ENCODE results near the gene SLC12A6.
"Not testable (repeated sequence)": the region's sequence is repeated elsewhere in the genome, so short reads cannot be mapped to it uniquely, and the experiment has no call there.

The SLC12A6 gene

GRCh38 chr15:34355241-34355640 is 17.7 kb upstream of the SLC12A6 start:
- no peak for DNase-seq

- no peak for DNase-seq
These were observed 16.7 kb upstream of the SLC12A6 start for GRCh38 chr15:34354286-34354685.

DNA sequence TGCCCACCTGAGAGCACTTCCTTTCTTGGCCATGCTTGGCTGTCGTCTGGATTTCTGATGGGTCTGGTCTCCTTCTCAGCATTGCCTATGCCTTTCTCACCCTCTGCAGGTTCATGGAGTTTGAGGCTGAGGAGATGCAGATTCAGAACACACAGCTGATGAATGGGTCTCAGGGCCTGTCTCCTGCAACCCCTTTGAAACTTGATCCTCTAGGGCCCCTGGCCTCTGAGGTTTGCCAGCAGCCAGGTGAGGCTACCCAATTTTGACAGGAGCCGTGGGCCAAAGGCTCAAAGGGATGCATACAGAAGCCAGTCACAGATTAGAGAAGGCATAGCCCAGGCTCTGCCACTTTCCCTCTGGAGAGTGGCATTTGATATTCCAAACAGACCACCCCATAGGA is 16.0 kb upstream of the SLC12A6 start:
- no peak for DNase-seq

DNA sequence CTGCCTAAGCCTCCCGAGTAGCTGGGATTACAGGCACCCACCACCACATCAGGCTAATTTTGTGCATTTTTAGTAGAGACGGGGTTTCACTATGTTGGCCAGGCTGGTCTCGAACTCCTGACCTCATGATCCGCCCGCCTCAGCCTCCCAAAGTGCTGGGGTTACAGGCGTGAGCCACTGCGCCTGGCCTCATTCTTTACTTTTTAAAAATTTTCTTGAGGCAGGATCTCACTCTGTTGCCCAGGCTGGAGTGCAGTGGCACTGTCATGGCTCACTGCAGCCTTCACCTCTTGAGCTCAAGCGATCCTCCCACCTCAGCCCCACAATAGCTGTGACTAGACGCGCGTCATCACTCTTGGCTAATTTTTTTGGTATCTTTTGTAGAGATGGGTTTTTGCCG is 15.4 kb upstream of the SLC12A6 start:
- not testable (repeated sequence) for DNase-seq

- DNase-seq, result no peak
These were observed 12.2 kb upstream of the SLC12A6 start for GRCh38 chr15:34349769-34350168.

DNA sequence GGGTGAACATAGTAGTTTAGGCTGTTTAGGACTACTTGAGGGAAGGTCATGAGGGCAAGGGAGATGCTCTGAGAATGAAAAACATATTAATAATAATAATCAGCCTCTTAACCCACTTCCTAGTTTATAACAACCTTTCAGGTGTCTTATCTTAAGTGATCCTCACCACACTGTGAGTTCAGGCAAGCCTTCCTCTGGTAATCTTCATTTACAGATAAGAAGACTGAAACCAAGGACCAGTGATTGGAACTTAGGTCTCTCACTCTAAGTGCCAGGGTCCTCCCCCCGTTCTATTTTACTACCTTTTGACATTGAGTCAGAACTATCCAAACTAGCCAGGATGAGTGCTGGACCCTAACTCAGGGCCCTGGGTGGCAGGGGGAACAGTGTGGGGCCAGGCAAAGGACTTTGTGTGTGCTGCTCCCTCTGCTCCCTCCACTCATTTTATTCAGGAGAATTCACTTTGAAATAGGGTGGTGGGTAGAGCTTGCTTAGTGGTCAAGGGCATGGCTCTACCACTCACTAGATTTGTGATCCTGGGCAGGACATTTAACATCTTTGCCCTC is 11.2 kb upstream of the SLC12A6 start:
- DNase-seq, result no peak

DNA sequence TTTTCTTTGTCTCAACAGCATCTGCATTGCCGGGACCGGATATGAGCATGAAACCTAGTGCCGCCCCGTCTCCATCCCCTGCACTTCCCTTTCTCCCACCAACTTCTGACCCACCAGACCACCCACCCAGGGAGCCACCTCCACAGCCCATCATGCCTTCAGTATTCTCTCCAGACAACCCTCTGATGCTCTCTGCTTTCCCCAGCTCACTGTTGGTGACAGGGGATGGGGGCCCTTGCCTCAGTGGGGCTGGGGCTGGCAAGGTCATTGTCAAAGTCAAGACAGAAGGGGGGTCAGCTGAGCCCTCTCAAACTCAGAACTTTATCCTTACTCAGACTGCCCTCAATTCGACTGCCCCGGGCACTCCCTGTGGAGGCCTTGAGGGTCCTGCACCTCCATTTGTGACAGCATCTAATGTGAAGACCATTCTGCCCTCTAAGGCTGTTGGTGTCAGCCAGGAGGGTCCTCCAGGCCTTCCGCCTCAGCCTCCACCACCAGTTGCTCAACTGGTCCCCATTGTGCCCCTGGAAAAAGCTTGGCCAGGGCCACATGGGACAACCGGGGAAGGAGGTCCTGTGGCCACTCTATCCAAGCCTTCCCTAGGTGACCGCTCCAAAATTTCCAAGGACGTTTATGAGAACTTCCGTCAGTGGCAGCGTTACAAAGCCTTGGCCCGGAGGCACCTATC is 10.5 kb upstream of the SLC12A6 start:
- DNase-seq, result no peak

DNA sequence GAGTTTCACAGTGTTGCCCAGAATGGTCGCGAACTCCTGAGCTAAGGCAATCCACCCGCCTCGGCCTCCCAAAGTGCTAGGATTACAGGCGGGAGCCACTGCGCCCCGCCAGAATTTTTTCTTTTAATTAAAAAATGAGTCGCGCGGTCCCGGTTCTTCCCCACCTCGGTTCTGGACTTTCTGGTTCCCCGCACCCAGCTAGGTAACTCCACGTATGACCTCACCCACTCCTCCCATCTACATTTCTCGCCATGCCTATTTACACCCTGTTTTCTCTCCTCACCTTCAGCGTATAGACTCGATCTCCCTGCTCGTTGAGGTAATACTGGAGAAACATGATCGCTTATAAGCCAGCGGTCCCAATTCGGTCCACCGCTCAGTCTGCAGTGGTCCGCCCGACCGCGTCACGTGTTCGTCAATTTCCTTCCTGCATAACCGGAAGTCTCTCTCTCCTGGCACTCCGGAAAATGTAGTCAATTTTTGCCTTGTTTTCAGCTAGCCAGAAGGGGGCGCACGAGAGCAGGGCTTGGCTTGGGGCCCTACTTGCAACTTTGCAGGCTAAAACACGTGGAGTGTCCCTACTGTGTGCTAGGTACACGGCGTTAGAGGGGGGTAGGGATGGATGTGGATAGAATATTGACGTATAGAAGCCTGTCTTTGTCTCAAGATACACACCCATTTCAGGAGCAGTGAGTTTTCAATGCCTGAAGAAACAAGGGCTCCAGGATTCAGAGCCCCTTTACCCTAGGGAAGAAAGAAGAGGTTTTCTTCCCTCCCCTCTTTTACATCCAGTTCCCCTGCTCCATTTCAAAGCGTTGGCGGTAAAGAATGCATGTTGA is 5.4 kb upstream of the SLC12A6 start, which contains the start of the genes NOP10 and NUTM1:
TSS of gene NOP10 (minus strand) at position 400 of the 839 bp plus-strand sequence. CDS start at position 337, 63 bp downstream.
TSS of gene NUTM1 (plus strand) at position 579 of the 839 bp plus-strand sequence. CDS start 382 bp downstream, outside the sequence.
- DNase-seq, result peak; percentile 91

DNA sequence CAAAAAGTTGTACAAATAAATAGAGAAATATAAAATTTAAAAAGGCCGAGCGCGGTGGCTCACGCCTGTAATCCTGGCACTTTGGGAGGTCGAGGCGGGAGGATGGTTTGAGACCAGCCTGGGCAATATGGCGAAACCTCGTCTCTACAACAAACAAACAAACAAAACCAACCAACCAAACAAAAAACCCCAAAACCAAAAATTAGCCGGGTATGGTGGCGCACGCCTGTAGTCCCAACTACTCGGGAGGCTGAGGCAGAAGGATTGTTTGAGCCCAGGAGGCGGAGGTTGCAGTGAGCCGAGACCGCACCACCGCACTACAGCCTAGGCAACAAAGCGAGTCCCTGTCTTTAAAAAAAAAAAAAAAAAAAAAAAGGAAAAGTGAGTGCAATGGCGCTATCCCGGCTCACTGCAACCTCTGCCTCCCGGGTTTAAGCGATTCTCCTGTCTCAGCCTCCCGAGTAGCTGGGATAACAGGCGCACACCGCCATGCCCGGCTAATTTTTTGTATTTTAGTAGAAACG is 4.7 kb upstream of the SLC12A6 start:
- DNase-seq, result not testable (repeated sequence)

- no peak for DNase-seq
These were observed 4.0 kb upstream of the SLC12A6 start for GRCh38 chr15:34341381-34342212.

GRCh38 chr15:34339946-34340345 is 2.4 kb upstream of the SLC12A6 start:
- DNase-seq, result no peak

- DNase-seq, result no peak
These were observed 766 bp upstream of the SLC12A6 start for GRCh38 chr15:34338347-34338746.

DNA sequence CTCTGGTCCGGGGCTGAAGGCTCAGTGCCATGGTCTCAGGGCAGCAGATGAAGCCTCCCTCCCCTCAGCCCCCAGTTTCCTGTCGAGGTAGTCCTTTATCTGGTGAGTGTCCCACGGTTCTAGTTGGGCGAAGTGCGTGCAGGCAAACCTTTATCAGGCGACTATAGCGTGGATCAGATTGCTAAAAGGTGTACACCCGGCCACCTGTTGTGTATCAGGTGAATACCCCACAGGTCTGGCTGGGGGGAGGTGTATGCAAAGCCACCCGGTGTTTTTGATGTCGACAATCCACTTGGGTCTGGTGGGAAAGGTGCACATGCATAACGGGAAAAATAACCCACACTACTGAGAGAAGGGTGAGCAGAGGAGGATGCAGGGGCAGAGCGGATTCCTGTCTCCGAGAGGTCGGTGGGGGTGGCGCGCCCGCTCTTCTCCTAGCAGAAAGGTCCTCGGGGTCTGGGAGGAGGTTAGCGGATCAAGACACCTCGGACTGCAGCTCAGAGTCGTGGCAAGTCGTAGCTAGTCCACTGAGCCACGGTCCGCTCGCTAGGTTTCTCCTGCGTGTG is 507 bp downstream of the SLC12A6 start:
- no peak for DNase-seq

DNA sequence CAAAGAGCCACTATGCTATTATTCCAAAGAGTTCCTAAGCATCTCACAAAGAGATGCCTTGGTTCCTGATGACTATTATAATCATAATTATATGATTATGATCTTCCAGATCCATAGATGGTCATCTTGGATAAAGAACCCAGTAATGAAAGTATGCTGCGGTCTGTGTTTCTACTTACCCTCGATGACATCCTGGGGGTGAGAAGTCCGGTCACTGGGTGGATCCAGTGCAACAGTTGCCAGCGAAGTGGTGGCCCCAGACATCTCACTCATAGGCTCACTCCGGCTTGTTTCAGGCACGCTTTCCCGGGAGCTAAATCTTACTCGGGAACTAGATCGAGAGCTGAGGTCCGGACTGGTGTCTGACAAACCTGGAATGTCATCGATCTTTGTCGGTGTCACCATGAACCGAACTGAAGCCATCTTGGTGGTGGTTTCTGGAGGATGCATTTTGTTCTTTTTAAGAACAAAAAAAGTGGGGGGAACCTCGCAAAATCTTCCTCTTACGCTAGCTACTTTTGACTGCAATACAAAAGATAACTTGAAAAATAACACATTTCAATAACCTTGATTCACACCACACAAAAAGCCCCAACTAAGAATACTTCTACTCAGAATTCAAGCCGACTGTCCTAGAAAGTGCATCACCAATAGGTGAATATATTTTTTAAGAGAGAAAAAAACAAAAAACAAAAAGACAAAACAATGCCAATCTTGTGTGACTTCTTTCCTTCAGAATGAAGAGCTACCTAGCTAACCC is 1.2 kb downstream of the SLC12A6 start:
- DNase-seq, result no peak

DNA sequence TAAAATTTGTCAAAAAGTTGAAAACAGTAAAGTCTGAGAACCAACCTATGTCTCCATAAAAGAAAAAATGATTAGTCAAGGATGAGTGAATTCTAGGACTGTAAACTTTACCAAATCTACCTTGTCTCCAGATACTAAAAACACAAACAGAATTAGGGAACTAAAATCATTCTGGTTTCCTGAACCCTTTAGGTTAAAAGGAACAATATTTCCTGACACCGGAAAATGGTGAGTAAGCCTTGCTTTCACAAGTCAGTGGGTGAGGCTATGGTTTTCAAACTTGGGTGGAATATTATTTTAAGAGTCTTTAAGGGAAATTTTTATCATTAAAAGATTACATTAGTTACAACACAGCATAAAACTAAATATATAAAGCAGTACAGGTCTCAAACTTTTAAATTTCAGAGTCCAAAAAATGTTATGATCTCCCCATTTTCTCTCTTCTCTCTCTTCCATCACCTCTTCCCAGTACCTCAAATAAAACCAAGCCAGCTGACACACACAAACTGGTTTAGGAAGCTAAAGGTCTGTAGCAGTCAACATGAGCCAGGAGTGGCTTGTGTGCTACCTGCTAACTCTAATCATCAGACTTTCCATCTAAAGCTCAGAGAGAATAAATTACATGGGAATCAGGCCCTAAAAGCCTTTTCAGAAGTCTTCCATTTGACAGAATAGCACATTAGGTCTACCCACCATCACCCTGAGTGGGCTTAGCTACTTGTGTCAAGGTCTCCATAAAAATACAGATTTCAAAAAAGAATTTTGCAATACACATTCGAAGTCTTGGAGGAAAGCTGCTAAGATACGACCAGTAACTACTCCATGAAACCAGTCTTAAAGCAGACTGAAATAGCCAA is 2.2 kb downstream of the SLC12A6 start:
- no peak for DNase-seq

DNA sequence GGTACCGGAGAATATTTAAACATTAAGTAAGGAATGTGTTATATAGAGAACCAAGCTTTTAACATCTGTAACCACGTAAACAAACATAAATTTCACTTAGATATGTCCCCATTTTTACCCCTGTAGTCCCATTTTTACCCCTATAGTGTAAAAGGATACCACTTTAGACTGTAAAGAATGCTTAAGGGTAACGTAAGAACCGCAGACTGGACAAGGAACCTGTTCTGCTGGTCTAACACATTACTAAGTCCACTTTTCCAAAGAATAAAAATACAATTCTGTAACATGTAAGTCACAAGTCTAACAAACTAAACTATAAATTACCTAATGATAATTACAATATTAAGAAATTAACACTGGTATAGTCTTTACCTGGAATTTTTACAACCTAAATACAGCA is 2.9 kb downstream of the SLC12A6 start:
- no peak for DNase-seq

DNA sequence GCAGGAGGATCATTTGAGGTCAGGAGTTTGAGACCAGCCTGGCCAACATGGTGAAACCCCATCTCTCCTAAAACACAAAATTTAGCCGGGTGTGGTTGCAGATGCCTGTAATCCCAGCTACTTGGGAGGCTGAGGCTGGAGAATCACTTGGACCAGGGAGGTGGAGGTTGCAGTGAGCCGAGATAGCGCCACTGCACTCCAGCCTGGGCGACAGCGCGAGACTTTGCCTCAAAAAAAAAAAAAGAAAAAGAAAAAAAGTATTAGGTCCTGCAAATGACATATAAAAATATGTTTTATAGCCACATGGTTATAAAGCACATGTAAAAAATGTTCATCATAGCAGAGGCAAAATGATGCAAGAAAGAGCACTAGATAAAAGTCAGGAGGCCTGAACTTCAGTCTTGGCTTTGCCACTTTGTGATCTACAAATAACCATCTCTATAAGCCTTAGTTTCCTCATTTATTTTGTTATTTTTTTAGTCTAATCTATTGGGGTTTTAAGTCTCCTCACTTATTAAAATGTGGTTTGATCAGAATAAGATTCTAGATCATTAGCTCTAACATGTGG is 4.9 kb downstream of the SLC12A6 start:
- no peak for DNase-seq

GRCh38 chr15:34331809-34332208 is 5.8 kb downstream of the SLC12A6 start:
- no peak for DNase-seq

GRCh38 chr15:34330279-34330678 is 7.3 kb downstream of the SLC12A6 start:
- DNase-seq, result no peak

DNA sequence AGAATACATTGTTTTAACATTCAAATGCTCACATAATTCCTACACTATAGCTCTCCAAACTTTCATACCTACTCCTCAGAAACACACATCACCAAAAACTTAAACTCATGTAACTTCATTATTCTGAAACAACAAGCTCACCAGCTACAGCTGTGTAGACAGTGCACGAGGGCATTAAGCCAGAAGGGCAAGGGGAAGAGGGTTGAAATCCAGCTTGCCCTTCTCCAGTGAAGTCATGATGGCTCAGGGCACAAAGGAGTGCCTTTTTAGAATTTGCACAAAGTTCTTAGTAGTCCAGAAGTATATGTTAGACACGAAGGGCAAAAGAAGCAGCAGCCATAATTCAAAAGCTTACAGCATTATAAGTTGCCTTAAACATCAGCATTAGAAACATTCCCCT is 8.6 kb downstream of the SLC12A6 start:
- no peak for DNase-seq
